Testis (tissue), 3 donors: Measurements from ENCODE around the gene OPA3. TPM values are rescaled to one million over a fixed set of nuclear protein-coding genes. Genes with fewer than 3 reads are reported as not detected.

Source experiments
- DNase-seq: peaks from one replicate; pipeline ENCODE4 v3.0.0-alpha.2; 2019
- H3K27ac ChIP-seq, 2 donors: fragments of 200-600 bp; sonication (generic); one replicate each; pipeline ENCODE4 v1.5.1; 2019
- H3K27me3 ChIP-seq: fragments of 200-600 bp; sonication (generic); one replicate; pipeline ENCODE4 v1.5.1; 2019
- H3K36me3 ChIP-seq: fragments of 200-600 bp; sonication (generic); one replicate; pipeline ENCODE4 v1.5.1; 2017; ENCODE audit warnings: low read depth; ENCODE audit errors: missing control alignments
- H3K4me1 ChIP-seq: fragments of 200-600 bp; sonication (generic); one replicate; pipeline ENCODE4 v1.5.1; 2019
- H3K4me3 ChIP-seq, 2 donors: fragments of 200-600 bp; sonication (generic); one replicate each; pipeline ENCODE4 v1.5.1; 2017 to 2019
- H3K9me3 ChIP-seq: fragments of 200-600 bp; sonication (generic); one replicate; pipeline ENCODE4 v1.5.1; 2017
- POLR2A ChIP-seq: fragments of 450-650 bp; IDR thresholded peaks from one replicate; pipeline ENCODE4 v1.6.1; 2017; ENCODE audit warnings: antibody characterized with exemption, mild to moderate bottlenecking, moderate library complexity
- WGBS, 2 donors: methylation state at CpG; one replicate each; pipeline ENCODE4 v1.1.5; 2018; 5-methylcytosine and 5-hydroxymethylcytosine counted together
- intact Hi-C: fragments of 100-400 bp; cut with DNase I; formaldehyde crosslinking; loops from one replicate; pipeline ENCODE4 v1.15.1; 2023; ENCODE audit warnings: low total_unique reads
- polyA plus RNA-seq: library from polyadenylated mRNA; stranded (reverse); fragments of 350-450 nt; fragmentation: Illumina TruSeq; extraction: RNeasy Lipid Tissue Mini Kit (QIAGEN cat#74804); gene quantifications from one replicate; pipeline ENCODE4 v1.2.3, GENCODE V29; 2014; ENCODE audit warnings: low read depth, low replicate concordance; ENCODE audit not compliant: insufficient read depth
- total RNA-seq, 2 donors: library from RNA; depleted of rRNA; stranded (reverse); fragments of >200 nt; gene quantifications; one replicate each; pipeline ENCODE4 v1.2.3, GENCODE V29; 2016
- TF ChIP-seq, protein P1 (sequence below), 3 experiments: fragments of 450-650 bp in 2 of 3; fragments of 200-600 bp in 1 of 3; sonication (generic) in 1 of 3; IDR thresholded peaks; one replicate each; pipeline ENCODE4 v1.5.1; 2016 to 2019; ENCODE audit warnings: antibody characterized with exemption in 3 of 3, mild to moderate bottlenecking in 2 of 3, moderate library complexity in 1 of 3

The OPA3 gene
- total and polyA plus RNA-seq, 3 donors from 2014 or later = 18.3 to 20.9 (median 19.3) TPM

GRCh38 chr19:45488708-45489107 lies 95.9 kb downstream of the OPA3 start:
- intact Hi-C loops = no loop called here
- Histone ChIP-seq H3K4me3 (no peak overlapping the region), H3K4me1 (peaks cover 10% of the 10 kb centered on the region), H3K27ac (no peak overlapping the region), H3K9me3 (no peaks in the 10 kb centered on the region), H3K36me3 (no peaks in the 10 kb centered on the region), H3K27me3 (no peaks in the 10 kb centered on the region)
- whole genome bisulfite sequencing, 2 donors = 88 to 92% methylated on average over 12 to 15 of the region's 15 CpGs
- DNase-seq = no peak
- TF ChIP-seq, protein P1, sequence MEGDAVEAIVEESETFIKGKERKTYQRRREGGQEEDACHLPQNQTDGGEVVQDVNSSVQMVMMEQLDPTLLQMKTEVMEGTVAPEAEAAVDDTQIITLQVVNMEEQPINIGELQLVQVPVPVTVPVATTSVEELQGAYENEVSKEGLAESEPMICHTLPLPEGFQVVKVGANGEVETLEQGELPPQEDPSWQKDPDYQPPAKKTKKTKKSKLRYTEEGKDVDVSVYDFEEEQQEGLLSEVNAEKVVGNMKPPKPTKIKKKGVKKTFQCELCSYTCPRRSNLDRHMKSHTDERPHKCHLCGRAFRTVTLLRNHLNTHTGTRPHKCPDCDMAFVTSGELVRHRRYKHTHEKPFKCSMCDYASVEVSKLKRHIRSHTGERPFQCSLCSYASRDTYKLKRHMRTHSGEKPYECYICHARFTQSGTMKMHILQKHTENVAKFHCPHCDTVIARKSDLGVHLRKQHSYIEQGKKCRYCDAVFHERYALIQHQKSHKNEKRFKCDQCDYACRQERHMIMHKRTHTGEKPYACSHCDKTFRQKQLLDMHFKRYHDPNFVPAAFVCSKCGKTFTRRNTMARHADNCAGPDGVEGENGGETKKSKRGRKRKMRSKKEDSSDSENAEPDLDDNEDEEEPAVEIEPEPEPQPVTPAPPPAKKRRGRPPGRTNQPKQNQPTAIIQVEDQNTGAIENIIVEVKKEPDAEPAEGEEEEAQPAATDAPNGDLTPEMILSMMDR (IDR thresholded peaks at IDR 0.05) = no peak

DNA sequence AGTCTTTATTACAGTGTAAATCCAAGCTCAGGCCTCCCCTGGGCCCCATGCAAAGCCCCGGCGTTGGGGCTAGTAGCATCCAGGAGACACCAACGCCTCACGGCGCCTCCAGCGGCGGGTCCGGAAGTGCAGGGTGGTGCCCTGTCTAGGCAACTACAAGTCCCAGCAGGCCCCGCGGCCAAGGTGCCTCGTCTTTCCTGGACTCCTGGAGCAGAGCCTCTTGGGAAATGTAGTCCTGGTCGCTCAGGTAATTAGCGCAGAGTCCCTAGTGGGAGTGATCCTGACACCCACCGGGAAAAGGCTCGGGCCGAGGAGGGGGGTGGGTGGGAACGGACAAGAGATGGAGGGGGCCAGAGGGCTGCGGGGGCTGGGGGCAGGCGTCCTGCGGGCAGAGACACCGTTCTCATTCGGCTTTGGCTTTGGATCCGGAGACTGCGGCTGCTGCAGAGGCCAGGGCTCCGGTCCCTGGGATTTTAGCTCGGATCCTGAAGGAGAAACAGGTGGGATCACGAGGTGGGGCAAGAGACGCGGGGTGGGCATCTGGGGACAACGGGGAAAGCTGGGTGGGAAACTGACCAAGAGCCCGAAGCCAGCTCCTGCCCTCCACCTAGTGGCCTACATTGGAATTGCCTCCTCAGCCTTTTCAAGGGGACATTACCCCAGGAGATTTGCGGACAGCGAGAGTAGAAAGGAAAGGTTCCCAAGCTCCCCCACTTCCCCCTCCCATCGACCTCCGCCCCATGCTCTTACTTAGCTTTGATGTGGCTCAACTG lies 99.1 kb downstream of the OPA3 start:
- H3K27ac ChIP-seq = peak overlapping the region; percentile 59 to 67
- H3K36me3 ChIP-seq = no peaks in the 10 kb centered on the region
- H3K27me3 ChIP-seq = no peaks in the 10 kb centered on the region
- H3K4me1 ChIP-seq = peaks cover 5% of the 10 kb centered on the region
- peak; percentile 100 for DNase-seq
- no peak for TF ChIP-seq POLR2A
- TF ChIP-seq, protein P1 (IDR thresholded peaks at IDR 0.05) = peak; percentile 83 to 96 (median 83)
- H3K9me3 ChIP-seq = no peaks in the 10 kb centered on the region
- peak overlapping the region; percentile 62 to 81 for H3K4me3 ChIP-seq
- WGBS, 2 donors = 1 to 3% methylated on average over 12 to 35 of the region's 35 CpGs
- intact Hi-C loops = no loop called here

DNA sequence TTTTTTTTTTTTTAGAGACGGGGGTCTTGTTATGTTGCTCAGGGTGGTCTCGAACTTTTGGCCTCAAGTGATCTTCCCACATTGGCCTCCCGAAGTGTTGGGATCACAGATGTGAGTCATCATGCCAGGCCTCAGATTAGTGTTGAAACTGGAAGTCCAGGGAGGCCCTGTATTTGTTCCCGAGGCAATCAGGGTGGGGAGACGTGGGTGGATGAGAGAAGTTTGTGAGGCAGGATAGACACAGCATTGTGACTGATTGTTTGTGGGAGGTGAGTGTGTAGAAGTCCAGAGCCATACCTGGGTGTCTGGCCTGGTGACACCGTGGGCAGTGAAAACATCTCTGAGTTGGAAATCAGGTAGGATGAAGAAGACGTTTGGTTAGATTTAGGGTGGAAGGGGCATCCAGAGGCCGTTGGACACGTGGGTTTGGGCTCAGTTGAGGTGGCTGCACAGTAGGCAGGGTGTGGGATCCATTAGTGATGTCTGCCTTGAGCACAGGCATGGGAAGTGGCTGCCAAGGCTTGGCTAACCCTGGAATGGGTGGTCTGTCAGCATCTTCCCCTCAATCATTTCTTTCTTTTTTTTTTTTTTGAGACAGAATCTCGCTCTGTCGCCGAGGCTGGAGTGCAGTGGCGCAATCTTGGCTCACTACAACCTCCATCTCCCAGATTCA lies 100.2 kb downstream of the OPA3 start:
- 54 to 69% methylated on average over 13 of the region's 13 CpGs for WGBS, 2 donors
- intact Hi-C loops = no loop called here
- Histone ChIP-seq H3K4me3 (peak overlapping the region in 1 of 2 donors; percentile 81), H3K36me3 (no peaks in the 10 kb centered on the region), H3K9me3 (no peaks in the 10 kb centered on the region), H3K4me1 (peaks cover 5% of the 10 kb centered on the region), H3K27me3 (no peaks in the 10 kb centered on the region), H3K27ac (no peak overlapping the region)
- no peak for DNase-seq
- TF ChIP-seq, protein P1 (IDR thresholded peaks at IDR 0.05) = no peak
- no peak for TF ChIP-seq POLR2A

DNA sequence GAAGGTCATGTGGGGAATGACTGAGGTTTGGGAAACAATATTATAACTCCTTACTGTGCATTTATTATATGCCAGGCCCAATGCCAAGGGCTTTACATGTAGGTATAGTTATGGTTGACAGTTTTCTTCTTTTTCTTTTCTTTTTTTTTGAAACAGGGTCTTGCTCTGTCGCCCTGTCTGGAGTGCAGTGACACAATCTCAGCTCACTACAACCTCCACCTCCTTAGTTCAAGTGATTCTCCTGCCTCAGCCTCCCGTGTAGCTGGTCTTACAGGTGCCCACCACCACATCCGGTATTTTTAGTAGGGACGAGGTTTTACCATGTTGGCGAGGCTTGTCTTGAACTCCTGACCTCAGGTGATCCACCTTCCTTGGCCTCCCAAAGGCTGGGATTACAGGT lies 101.6 kb downstream of the OPA3 start:
- Histone ChIP-seq H3K9me3 (no peaks in the 10 kb centered on the region), H3K27me3 (no peaks in the 10 kb centered on the region), H3K27ac (no peak overlapping the region), H3K4me1 (peaks cover 5% of the 10 kb centered on the region), H3K36me3 (no peaks in the 10 kb centered on the region), H3K4me3 (no peak overlapping the region)
- no peak for TF ChIP-seq POLR2A
- TF ChIP-seq, protein P1 (IDR thresholded peaks at IDR 0.05) = no peak
- no peak for DNase-seq
- intact Hi-C loops = no loop called here
- 92 to 94% methylated on average over 5 of the region's 5 CpGs for WGBS, 2 donors
